IPS-15b (cell line): ENCODE results near the gene PHF14.

Experiments
- H3K27me3 ChIP-seq: one replicate; pipeline ENCODE4 v1.6.1; 2013; ENCODE audit warnings: low read length; ENCODE audit not compliant: control insufficient read depth, insufficient read depth
- H3K36me3 ChIP-seq: one replicate; pipeline ENCODE4 v1.6.1; 2013; ENCODE audit warnings: low read length; ENCODE audit not compliant: control insufficient read depth, insufficient read depth
- H3K4me1 ChIP-seq: one replicate; pipeline ENCODE4 v1.6.1; 2013; ENCODE audit warnings: mild to moderate bottlenecking, low read length; ENCODE audit not compliant: control insufficient read depth, insufficient read depth
- H3K4me3 ChIP-seq: one replicate; pipeline ENCODE4 v1.5.1; 2013; ENCODE audit warnings: low read depth, low read length
- H3K9ac ChIP-seq: one replicate; pipeline ENCODE4 v1.6.1; 2013; ENCODE audit warnings: low read depth, mild to moderate bottlenecking, low read length
- H3K9me3 ChIP-seq: one replicate; pipeline ENCODE4 v1.6.1; 2013; ENCODE audit warnings: mild to moderate bottlenecking, low read length; ENCODE audit not compliant: control insufficient read depth, insufficient read depth

PHF14 gene

DNA sequence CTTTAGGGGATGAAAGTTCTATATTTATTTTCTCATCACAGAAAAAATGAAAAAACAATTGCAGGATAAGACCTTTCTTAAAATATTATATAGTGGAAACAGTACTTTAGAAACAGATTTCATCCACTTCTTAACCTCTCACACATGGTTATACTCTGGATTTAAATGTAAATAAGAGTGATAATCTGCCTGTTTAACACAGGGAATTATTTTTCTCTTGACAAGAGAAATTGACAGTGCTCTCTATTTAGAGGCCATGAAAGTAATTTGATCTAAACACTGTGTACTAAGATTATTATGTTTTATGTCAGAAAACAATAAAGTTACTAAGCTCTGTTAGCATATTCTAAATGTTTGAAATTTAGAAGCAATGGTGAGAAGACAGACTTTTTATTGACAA is 88.4 kb downstream of the PHF14 start:
- no peaks in the 10 kb centered on the region for H3K27me3 ChIP-seq
- no peaks in the 10 kb centered on the region for H3K9me3 ChIP-seq
- H3K36me3 ChIP-seq: no peaks in the 10 kb centered on the region
- no peak overlapping the region for H3K9ac ChIP-seq
- no peaks in the 10 kb centered on the region for H3K4me1 ChIP-seq
- no peak overlapping the region for H3K4me3 ChIP-seq

DNA sequence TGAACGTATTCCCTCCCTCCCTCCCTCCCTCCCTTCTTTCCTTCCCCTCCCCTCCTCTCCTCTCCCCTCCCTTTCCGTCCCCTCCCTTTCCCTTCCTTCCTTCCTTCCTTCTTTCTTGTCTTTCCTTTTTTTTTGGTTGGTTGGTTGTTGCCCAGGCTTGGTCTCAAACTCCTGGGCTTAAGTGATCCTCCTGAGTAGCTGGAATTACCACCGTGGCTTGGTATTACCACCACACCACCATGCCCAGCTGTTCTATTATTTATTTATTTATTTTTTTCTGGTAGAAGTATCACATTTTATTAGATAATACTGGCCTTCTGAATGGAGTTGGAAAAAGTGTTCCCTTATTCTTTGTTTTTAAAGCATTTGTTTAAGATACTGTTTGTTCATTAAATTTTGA is 95.9 kb downstream of the PHF14 start:
- H3K36me3 ChIP-seq: no peaks in the 10 kb centered on the region
- no peak overlapping the region for H3K4me3 ChIP-seq
- H3K4me1 ChIP-seq: no peaks in the 10 kb centered on the region
- H3K9me3 ChIP-seq: no peaks in the 10 kb centered on the region
- H3K27me3 ChIP-seq: no peaks in the 10 kb centered on the region
- no peak overlapping the region for H3K9ac ChIP-seq

DNA sequence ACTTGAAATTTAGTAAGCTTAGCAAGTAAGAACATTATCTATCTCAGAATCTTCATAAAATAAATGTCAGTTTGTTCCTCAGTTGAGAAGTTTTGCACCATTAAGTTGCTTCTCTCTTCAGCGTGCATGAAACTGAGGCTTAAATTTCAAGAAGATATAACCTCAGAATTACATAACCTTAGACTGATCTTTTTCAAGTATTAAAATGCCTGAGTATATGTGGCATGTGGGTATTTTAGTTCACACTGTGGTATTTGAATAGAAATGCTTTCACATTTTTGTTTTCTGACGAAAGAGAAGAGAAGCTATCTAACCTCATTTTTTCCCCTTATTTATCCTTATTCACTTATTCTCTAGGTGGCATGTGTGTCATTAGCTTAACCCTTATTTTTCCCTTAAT is 104.1 kb downstream of the PHF14 start:
- Histone ChIP-seq H3K36me3 (peaks cover under 1% of the 10 kb centered on the region), H3K4me1 (no peaks in the 10 kb centered on the region), H3K4me3 (no peak overlapping the region), H3K9ac (no peak overlapping the region), H3K9me3 (no peaks in the 10 kb centered on the region), H3K27me3 (no peaks in the 10 kb centered on the region)

DNA sequence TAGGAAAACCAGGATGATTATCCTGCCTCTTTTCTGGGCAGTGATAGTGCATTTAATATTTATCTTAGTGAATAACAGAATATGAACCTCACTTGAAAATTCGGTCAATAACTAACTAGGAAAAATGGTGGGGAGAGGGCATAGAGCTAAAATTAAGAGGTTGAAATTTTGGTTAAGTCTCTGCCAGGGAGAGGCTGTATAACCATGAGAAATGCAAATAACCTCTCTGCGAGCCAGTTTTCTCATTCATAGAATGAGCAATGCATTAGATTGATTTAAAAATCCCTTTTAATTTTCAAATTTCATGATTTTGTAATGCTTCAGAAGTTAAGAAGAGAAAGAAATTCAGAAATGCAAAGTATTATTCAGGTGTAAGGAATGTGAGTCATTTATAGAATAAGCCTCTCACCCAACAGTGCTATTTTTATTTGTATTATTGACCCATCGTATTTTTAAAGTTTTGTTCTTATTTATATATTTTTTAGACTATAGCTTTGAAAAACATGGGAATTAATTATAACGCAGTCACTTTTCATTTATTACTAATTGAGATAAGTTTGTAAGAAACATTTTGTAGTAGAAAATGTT is 104.7 kb downstream of the PHF14 start:
- Histone ChIP-seq H3K36me3 (peaks cover 3% of the 10 kb centered on the region), H3K27me3 (no peaks in the 10 kb centered on the region), H3K4me1 (no peaks in the 10 kb centered on the region), H3K9ac (no peak overlapping the region), H3K9me3 (no peaks in the 10 kb centered on the region), H3K4me3 (no peak overlapping the region)

DNA sequence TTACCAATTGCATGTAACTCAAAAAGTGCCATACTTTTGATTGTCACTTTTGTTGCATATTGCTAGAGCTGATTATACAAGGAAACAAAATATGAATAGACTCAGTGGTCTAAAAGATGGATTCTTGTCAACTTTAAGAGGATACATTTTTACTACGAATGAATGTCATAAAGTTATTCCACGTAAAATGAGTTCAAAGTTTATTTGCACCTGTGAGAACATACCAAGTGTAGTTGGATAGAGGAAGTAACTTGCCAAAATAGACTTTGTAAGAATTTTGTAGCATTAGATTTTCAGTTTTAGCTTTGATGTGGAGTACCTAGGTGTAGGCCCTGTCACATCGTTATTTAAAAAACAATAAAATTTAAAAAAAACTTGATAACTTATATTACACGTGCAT is 106.2 kb downstream of the PHF14 start:
- Histone ChIP-seq H3K9ac (no peak overlapping the region), H3K9me3 (no peaks in the 10 kb centered on the region), H3K4me3 (no peak overlapping the region)

DNA sequence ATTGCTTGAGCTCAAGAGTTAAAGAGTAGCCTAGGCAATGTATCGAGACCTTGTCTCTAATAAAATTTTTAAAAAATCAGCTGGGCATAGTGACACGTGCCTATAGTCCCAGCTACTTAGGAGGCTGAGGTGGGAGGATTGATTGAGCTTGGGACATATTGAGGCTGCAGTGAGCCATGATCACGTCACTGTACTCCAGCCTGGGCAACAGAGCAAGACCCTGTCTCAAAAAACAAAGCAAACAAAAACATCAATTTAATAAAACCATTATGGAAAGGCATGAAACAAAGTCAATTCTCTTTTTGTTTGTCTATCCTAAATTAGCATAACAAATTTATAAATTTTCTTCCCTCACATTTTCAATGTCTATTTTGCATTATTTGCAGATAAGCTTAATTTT is 108.4 kb downstream of the PHF14 start:
- no peaks in the 10 kb centered on the region for H3K9me3 ChIP-seq
- H3K36me3 ChIP-seq: peaks cover 3% of the 10 kb centered on the region
- H3K27me3 ChIP-seq: no peaks in the 10 kb centered on the region
- no peak overlapping the region for H3K9ac ChIP-seq
- H3K4me3 ChIP-seq: no peak overlapping the region
- H3K4me1 ChIP-seq: no peaks in the 10 kb centered on the region

More for the DNA sequence above, 106.2 kb downstream of the PHF14 start:
- H3K4me1 ChIP-seq: no peaks in the 10 kb centered on the region
- H3K27me3 ChIP-seq: no peaks in the 10 kb centered on the region
- peaks cover 3% of the 10 kb centered on the region for H3K36me3 ChIP-seq

DNA sequence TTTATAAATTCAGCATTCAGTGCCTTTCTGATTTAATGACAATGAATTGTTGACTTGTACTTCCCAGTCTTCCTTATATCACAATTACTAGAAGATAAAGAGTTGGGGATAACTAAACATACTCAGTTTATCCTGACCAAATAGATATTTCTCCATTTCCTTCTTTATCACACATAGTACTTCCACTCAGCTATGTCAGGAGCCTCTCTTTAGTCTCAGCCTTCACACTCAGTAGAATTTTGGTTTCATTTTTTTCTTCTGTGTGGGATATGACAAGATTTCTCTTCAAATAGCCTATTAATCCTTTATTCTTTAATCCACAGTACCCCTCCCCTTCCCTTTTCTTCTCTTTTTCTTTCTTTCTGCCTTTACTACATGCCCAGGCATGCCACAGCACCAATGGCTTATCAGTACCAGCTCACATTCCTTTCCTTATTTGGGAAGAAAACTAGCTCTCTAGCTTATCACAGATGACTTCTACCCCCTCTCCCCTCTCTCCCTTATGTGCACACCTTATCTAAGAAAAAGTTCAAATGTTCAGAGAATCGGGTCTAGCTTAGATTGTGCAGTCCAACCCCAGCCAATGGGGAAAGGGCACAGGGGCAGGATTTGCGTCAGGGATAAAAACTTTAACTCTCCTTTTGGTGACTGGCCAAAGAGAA is 109.0 kb downstream of the PHF14 start:
- Histone ChIP-seq H3K9ac (no peak overlapping the region), H3K4me3 (no peak overlapping the region), H3K9me3 (no peaks in the 10 kb centered on the region)

DNA sequence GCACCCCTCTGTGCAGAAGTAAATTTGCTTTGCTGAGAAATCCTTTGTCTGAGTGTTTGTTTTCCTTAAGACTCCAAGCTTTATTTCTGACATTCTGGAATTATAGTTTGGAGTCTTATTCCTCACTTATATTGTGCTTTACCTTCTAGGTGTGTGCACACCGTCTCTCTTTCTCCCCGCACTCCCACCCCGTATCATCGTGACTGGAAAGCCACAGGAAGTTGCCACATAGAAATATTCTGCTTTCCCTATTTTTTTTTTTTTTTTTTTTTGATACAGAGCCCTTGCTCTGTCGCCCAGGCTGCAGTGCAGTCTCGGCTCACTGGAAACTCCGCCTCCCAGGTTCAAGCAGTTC is 109.5 kb downstream of the PHF14 start:
- H3K9me3 ChIP-seq: no peaks in the 10 kb centered on the region
- H3K27me3 ChIP-seq: no peaks in the 10 kb centered on the region
- H3K4me3 ChIP-seq: no peak overlapping the region
- peaks cover 3% of the 10 kb centered on the region for H3K36me3 ChIP-seq
- H3K4me1 ChIP-seq: no peaks in the 10 kb centered on the region
- no peak overlapping the region for H3K9ac ChIP-seq

More for the DNA sequence above, 109.0 kb downstream of the PHF14 start:
- Histone ChIP-seq H3K27me3 (no peaks in the 10 kb centered on the region), H3K36me3 (peaks cover 3% of the 10 kb centered on the region), H3K4me1 (no peaks in the 10 kb centered on the region)

DNA sequence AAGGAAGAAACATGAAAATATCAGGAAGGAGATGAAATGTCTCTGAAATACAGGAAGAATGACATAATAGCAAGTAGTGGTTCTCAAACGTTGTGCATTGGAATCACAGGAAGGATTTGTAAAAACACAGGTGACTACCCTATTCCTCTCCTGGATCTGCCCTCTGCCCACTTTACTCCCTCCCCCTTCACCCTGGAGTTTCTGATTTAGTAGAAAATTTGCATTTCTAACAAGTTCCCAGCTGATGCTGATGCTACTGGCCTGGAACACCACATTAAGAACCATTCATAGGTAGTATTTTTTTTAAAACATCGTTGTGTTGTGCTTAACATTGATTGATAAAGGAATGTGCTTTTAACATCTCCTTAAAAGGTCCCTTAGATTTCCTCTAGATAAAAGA is 130.9 kb downstream of the PHF14 start:
- Histone ChIP-seq H3K9me3 (no peaks in the 10 kb centered on the region), H3K4me1 (no peaks in the 10 kb centered on the region), H3K9ac (no peak overlapping the region), H3K36me3 (no peaks in the 10 kb centered on the region), H3K27me3 (no peaks in the 10 kb centered on the region), H3K4me3 (no peak overlapping the region)

DNA sequence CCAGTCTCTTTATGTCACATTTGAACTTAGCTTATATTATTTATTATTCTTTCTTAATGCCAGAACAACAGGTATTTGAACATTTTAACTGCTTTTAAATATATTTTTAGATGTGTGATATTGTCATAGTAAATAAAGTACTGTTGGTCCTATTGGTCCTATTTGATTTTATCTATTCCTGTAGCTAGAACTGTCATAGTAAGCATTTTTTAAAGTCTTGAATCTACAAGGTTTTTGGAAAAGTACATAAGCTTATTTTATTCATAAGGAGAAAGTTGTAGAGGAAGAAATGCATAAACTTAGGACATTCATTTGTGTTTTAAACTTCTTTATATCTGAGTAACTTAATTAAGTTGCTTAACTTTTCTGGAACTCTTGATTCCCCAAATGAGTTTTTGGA is 136.0 kb downstream of the PHF14 start:
- Histone ChIP-seq H3K27me3 (no peaks in the 10 kb centered on the region), H3K9me3 (no peaks in the 10 kb centered on the region), H3K4me3 (no peak overlapping the region), H3K36me3 (no peaks in the 10 kb centered on the region), H3K4me1 (no peaks in the 10 kb centered on the region), H3K9ac (no peak overlapping the region)

DNA sequence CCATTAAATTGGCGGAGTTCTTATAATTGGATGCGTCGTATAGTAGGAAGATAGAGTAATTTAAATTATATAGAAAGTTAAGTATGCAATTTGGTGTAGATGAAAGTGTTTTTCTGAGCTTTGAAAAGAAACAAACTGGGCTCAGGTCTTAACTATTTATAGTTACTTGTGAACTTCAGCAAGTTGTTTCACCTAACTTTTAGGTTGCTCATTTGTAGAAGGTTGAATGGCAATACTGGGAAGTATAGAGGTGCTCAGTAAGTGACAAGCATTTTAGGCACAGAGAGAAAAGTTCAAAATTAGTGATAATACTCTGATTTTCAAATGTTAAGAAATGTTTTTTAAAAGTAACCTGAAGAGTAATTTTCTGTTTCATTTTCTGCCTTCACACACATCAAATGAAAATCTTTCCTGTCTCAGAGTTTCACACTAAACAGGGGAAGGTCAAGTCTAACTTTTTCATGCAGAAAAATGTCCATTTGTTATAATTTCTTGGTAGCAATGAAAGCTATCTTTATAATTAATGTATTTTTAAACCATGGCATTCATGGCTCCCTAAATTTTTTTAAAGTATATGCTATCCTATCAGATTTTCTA is 146.5 kb downstream of the PHF14 start:
- H3K36me3 ChIP-seq: no peaks in the 10 kb centered on the region
- no peaks in the 10 kb centered on the region for H3K9me3 ChIP-seq
- no peaks in the 10 kb centered on the region for H3K4me1 ChIP-seq
- H3K27me3 ChIP-seq: no peaks in the 10 kb centered on the region
- no peak overlapping the region for H3K9ac ChIP-seq
- H3K4me3 ChIP-seq: no peak overlapping the region

DNA sequence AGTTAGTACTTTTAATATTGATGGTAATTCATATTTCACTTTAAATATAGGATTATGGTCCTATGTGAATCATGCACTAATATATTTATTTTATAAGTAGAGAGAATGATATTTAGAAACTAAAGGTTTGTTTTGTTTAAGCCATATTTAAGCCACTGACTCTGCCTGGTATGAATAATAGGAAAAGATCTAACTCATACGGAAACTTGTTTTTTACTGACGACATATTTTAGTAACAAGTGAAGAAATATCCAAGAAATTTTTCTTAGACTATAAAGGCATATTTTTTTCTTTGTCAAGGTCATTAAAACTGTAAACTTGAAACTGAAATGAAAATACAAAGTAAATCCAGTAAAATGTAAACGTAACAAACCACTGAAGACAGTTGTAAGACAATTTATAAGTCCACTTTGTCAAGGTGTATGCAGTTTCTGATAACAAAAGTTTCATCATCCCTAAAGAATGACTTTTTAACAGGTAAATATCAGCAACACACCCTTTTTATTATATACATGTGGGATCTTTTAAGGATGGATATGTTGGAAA is 147.1 kb downstream of the PHF14 start:
- no peaks in the 10 kb centered on the region for H3K27me3 ChIP-seq
- no peak overlapping the region for H3K4me3 ChIP-seq
- no peaks in the 10 kb centered on the region for H3K4me1 ChIP-seq
- no peaks in the 10 kb centered on the region for H3K36me3 ChIP-seq
- no peak overlapping the region for H3K9ac ChIP-seq
- H3K9me3 ChIP-seq: no peaks in the 10 kb centered on the region
